Neural cell (in vitro differentiated cells): Measurements from ENCODE around the gene NUCB1. TPM values are rescaled to one million over a fixed set of nuclear protein-coding genes. Genes with fewer than 3 reads are reported as not detected.

Experiments
- H2AFZ ChIP-seq: fragments of 200-600, 300-800 bp; sonication (generic), shearing (Covaris generic); 2 replicates; pipeline ENCODE4 v1.6.0; 2014; ENCODE audit warnings: low read depth, mild to moderate bottlenecking, antibody characterized with exemption, low read length, moderate library complexity
- H3F3A ChIP-seq: fragments of 200-600 bp; shearing (Covaris generic); 2 replicates; pipeline ENCODE4 v1.6.1; 2016; ENCODE audit warnings: mild to moderate bottlenecking, moderate library complexity, mixed read lengths, antibody characterized with exemption, low read length; ENCODE audit not compliant: insufficient read depth, poor library complexity, severe bottlenecking
- H3K27ac ChIP-seq: fragments of 200-600, 300-800 bp; sonication (generic), shearing (Covaris generic); 2 replicates; pipeline ENCODE4 v1.5.1; 2014; ENCODE audit warnings: mild to moderate bottlenecking, low read length, moderate library complexity
- H3K27me3 ChIP-seq: fragments of 300-800, 200-600 bp; sonication (generic), shearing (Covaris generic); 2 replicates; pipeline ENCODE4 v1.6.0; 2014; ENCODE audit warnings: mild to moderate bottlenecking, low read depth, low read length, moderate library complexity; ENCODE audit not compliant: insufficient read depth
- H3K36me3 ChIP-seq: fragments of 300-800, 200-600 bp; sonication (generic), shearing (Covaris generic); 2 replicates; pipeline ENCODE4 v1.5.1; 2014; ENCODE audit warnings: mild to moderate bottlenecking, antibody characterized with exemption, low read length, moderate library complexity; ENCODE audit not compliant: insufficient read depth
- H3K4me2 ChIP-seq: fragments of 300-800, 200-600 bp; sonication (generic), shearing (Covaris generic); 2 replicates; pipeline ENCODE4 v1.6.0; 2014; ENCODE audit warnings: mild to moderate bottlenecking, low read length
- H3K4me3 ChIP-seq: fragments of 300-800, 200-600 bp; sonication (generic), shearing (Covaris generic); 2 replicates; pipeline ENCODE4 v1.5.1; 2014; ENCODE audit warnings: mild to moderate bottlenecking, low read length, moderate library complexity
- H3K79me2 ChIP-seq: fragments of 200-600 bp; shearing (Covaris generic); replicated peaks from 2 replicates; pipeline ENCODE4 v1.6.0; 2014; ENCODE audit warnings: mild to moderate bottlenecking, low read length, moderate library complexity; ENCODE audit not compliant: insufficient read depth
- H3K9ac ChIP-seq: fragments of 300-800, 200-600 bp; sonication (generic), shearing (Covaris generic); 2 replicates; pipeline ENCODE4 v1.6.1; 2016; ENCODE audit warnings: mild to moderate bottlenecking, low read length, mixed read lengths
- H3K9me2 ChIP-seq: fragments of 200-600 bp; shearing (Covaris generic); 2 replicates; pipeline ENCODE4 v1.6.1; 2016; ENCODE audit warnings: mild to moderate bottlenecking, low read length, mixed read lengths; ENCODE audit not compliant: insufficient read depth
- H3K9me3 ChIP-seq: fragments of 200-600, 300-800 bp; sonication (generic), shearing (Covaris generic); 2 replicates; pipeline ENCODE4 v1.6.1; 2016; ENCODE audit warnings: mild to moderate bottlenecking, mixed run types, low read length, moderate library complexity, mixed read lengths
- H4K20me1 ChIP-seq: fragments of 200-600 bp; shearing (Covaris generic); 2 replicates; pipeline ENCODE4 v1.6.1; 2016; ENCODE audit warnings: mild to moderate bottlenecking, mixed run types; ENCODE audit not compliant: insufficient read depth
- CTCF ChIP-seq: fragments of 450-650 bp; IDR thresholded peaks from 2 replicates; pipeline ENCODE4 v1.5.1; 2014; ENCODE audit warnings: antibody characterized with exemption, mild to moderate bottlenecking, moderate library complexity; ENCODE audit not compliant: poor library complexity, severe bottlenecking
- EP300 ChIP-seq: fragments of 450-650 bp; conservative IDR thresholded peaks from 2 replicates; pipeline ENCODE4 v1.6.1; 2014; ENCODE audit warnings: antibody characterized with exemption, mild to moderate bottlenecking, moderate library complexity; ENCODE audit not compliant: poor library complexity, severe bottlenecking
- EZH2 ChIP-seq: fragments of 200-600, 300-800 bp; shearing (Covaris generic), sonication (generic); IDR thresholded peaks from 2 replicates; pipeline ENCODE4 v1.6.1; 2014; ENCODE audit warnings: antibody characterized with exemption, low read length, borderline replicate concordance, mild to moderate bottlenecking; ENCODE audit not compliant: insufficient read depth, poor library complexity, severe bottlenecking
- MXI1 ChIP-seq: fragments of 450-650 bp; conservative IDR thresholded peaks from 2 replicates; pipeline ENCODE4 v1.6.1; 2014; ENCODE audit warnings: antibody characterized with exemption, mild to moderate bottlenecking; ENCODE audit not compliant: poor library complexity, severe bottlenecking
- POLR2AphosphoS5 ChIP-seq: IDR thresholded peaks from 2 replicates; pipeline ENCODE4 v1.6.1; 2012
- RAD21 ChIP-seq: fragments of 450-650 bp; conservative IDR thresholded peaks from 2 replicates; pipeline ENCODE4 v1.6.1; 2014; ENCODE audit warnings: antibody characterized with exemption, mild to moderate bottlenecking, moderate library complexity
- REST ChIP-seq: IDR thresholded peaks from 2 replicates; pipeline ENCODE4 v1.6.1; 2012; ENCODE audit warnings: borderline replicate concordance
- SMC3 ChIP-seq: fragments of 450-650 bp; conservative IDR thresholded peaks from 2 replicates; pipeline ENCODE4 v1.6.1; 2014; ENCODE audit warnings: antibody characterized with exemption, mild to moderate bottlenecking, moderate library complexity; ENCODE audit not compliant: poor library complexity
- TAF1 ChIP-seq: IDR thresholded peaks from 2 replicates; pipeline ENCODE4 v1.6.1; 2012; ENCODE audit warnings: low read depth
- polyA plus RNA-seq: library from polyadenylated mRNA; depleted of rRNA; stranded (reverse); fragments of >200 nt; gene quantifications from 2 replicates; pipeline ENCODE4 v1.2.3, GENCODE V29; 2014

NUCB1 gene
- polyA plus RNA-seq, 1 donor from 2014 or later, result 80.0 TPM

GRCh38 chr19:48964205-48965039 is 64.3 kb downstream of the NUCB1 start:
- H2AFZ ChIP-seq, result no peak overlapping the region
- TF ChIP-seq MXI1, result no peak
- no peak for TF ChIP-seq REST
- TF ChIP-seq SMC3, result no peak
- no peak for TF ChIP-seq EP300
- no peak for TF ChIP-seq POLR2AphosphoS5
- no peak for TF ChIP-seq TAF1
- no peak for TF ChIP-seq EZH2
- no peak for TF ChIP-seq CTCF
- TF ChIP-seq RAD21, result no peak
- H3K9me2 ChIP-seq, result no peaks in the 10 kb centered on the region

GRCh38 chr19:48965040-48965805 is 65.1 kb downstream of the NUCB1 start, which contains the start of gene FTL:
FTL (plus strand) TSS chr19:48965309; CDS start chr19:48965508, 199 bp downstream.
- H3K79me2 ChIP-seq, result peaks cover 6% of the 10 kb centered on the region
- peak within 1 kb of the TSS; percentile 80 for H3K4me3 ChIP-seq
- peak within 1 kb of the TSS; percentile 3 for H2AFZ ChIP-seq
- H3K4me2 ChIP-seq, result peak within 1 kb of the TSS; percentile 81
- H4K20me1 ChIP-seq, result no peaks in the 10 kb centered on the region
- no peaks in the 10 kb centered on the region for H3K36me3 ChIP-seq
- peak within 1 kb of the TSS; percentile 89 for H3K9ac ChIP-seq
- no peak for TF ChIP-seq RAD21
- TF ChIP-seq SMC3, result peak; percentile 23
- peak; percentile 83 for TF ChIP-seq TAF1
- TF ChIP-seq MXI1, result no peak
- TF ChIP-seq EP300, result no peak
- no peak for TF ChIP-seq CTCF
- TF ChIP-seq POLR2AphosphoS5, result peak; percentile 94
- TF ChIP-seq REST, result peak; percentile 60
- H3K9me2 ChIP-seq, result no peaks in the 10 kb centered on the region
- no peaks in the 10 kb centered on the region for H3F3A ChIP-seq
- peak within 1 kb of the TSS; percentile 81 for H3K27ac ChIP-seq
- no peaks in the 10 kb centered on the region for H3K27me3 ChIP-seq
- no peaks in the 10 kb centered on the region for H3K9me3 ChIP-seq

More at GRCh38 chr19:48964205-48965039, 64.3 kb downstream of the NUCB1 start:
- H3K4me3 ChIP-seq, result peak overlapping the region; percentile 80
- H3F3A ChIP-seq, result no peaks in the 10 kb centered on the region
- H3K9ac ChIP-seq, result peak overlapping the region; percentile 16
- H4K20me1 ChIP-seq, result no peaks in the 10 kb centered on the region
- H3K27me3 ChIP-seq, result no peaks in the 10 kb centered on the region
- no peak overlapping the region for H3K27ac ChIP-seq
- H3K4me2 ChIP-seq, result peak overlapping the region; percentile 68
- no peaks in the 10 kb centered on the region for H3K36me3 ChIP-seq
- H3K9me3 ChIP-seq, result no peaks in the 10 kb centered on the region
- H3K79me2 ChIP-seq, result peaks cover 6% of the 10 kb centered on the region
